ENCODE data around the gene MOSPD3.
"Not testable (repeated sequence)": the region's sequence is repeated elsewhere in the genome, so short reads cannot be mapped to it uniquely, and the experiment has no call there.

Gene MOSPD3

GRCh38 chr7:100611983-100612729 lies at the start of gene MOSPD3:
TSS of gene MOSPD3 (plus strand) at chr7:100612540. CDS start at chr7:100612792, 252 bp downstream.
- peak; percentile 99 for DNase-seq (ENCODE audit: low spot score)

DNA sequence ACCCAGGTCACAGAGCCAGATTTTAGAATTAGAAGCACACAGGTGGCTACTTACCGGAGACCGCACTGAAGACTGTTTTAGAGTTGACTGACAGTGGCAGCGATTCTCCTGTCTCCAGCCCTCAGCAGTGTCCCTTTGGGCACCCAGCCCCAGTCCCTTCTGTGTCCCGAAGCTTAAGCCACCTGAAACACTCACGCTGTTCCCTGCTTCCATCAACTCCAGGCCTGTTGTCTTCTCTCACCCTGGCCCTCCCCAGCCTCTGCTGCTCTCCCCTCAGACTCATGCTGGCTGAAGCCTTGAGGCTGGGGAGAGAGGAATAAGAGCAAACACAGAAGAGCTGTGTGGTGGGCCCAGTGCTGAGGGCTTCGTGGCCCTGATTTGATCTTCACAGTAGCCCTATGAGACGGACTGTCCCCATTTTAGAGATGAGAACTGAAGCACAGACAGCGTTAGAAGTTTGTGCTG lies 49.2 kb upstream of the MOSPD3 start:
- no peak for DNase-seq (ENCODE audit: low spot score)

- peak; percentile 58 for DNase-seq (ENCODE audit: low spot score)
Measured at GRCh38 chr7:100563809-100564400, 48.4 kb upstream of the MOSPD3 start.

- not testable (repeated sequence) for DNase-seq (ENCODE audit: low spot score)
Measured at GRCh38 chr7:100564405-100564804, 47.9 kb upstream of the MOSPD3 start.

GRCh38 chr7:100565133-100565571 lies 47.2 kb upstream of the MOSPD3 start:
- no peak for DNase-seq (ENCODE audit: low spot score)

DNA sequence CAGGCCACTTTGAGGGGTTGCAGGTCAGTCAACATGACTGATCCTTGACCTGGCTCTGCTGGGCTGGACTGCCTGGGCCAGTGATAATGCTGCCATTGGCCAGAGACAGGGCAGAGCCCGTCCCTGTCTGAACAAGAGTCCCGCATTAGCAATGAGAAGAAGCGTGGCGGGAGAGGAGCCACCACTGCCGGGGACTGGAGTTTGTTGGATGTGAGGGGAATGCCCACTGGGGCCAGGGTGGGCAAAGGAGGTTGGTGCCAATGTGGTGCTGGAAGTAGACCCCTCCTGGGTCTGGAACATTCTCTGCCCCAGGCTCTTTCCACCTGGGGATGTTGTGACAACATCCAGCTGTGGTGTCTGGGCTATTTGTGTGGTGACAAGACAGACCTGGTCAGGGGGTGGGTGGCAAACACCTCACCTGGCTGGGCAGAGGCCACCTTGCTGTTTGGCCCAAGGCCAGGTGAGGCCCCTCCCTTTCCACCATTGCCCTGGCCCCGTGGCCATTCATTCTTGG lies 46.3 kb upstream of the MOSPD3 start:
- DNase-seq (ENCODE audit: low spot score) = no peak

GRCh38 chr7:100567031-100567730 lies 45.2 kb upstream of the MOSPD3 start:
- DNase-seq (ENCODE audit: low spot score) = no peak

DNA sequence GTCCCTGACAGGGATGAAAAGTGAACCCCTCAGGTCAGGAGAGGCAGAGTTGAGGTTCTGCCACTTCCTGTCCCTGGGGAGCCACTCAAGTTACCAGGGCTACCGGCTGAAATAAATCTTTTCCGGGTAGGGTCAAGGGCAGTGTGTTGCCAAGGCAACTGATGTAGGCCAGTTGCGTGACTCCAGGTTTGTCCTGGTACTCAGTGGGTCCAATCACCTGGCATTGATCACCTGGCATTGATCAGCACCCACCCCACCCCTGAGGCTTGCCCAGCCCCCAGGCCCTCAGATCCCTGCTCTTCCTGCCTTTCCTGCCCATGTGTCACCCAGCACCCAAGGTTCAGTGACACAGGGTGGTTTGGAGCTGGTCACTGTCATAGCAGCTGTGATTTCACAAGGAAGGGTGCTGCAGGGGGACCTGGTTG lies 44.6 kb upstream of the MOSPD3 start:
- no peak for DNase-seq (ENCODE audit: low spot score)

DNA sequence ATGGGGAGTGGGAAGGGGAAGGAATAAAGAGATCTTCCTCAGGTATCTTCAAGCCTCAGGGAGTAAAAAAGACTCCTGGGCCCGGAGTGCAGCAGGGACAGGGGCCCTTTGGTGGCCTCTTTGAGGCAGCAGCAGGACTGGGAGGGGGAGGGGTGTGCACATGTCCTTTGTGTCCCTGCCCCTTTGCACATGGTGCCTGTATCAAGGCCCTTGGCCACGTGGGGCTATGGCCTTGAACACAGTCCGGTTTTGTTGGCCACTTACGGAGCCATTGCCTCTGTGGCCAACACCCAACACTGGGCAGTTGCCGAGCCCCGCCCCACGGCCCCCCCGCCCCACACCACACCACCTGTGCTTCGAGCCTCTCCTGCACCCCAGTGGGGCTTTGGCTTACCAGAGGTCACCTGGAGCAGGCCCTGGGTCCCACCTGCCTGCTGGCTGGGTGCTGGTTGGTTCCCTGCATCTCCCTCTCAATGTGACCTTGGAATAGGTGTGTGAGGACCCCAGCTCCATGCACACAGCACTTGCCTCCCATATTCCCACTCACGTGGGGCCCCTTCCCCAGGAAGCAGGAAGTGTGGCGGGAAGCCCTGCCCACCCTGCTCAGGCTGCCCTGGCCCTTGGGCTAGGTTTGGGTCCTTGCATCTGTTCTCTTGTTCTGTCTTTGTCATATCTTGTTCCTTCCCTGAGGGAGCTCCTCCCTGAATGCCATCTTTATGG lies 44.0 kb upstream of the MOSPD3 start:
- DNase-seq (ENCODE audit: low spot score) = no peak

DNA sequence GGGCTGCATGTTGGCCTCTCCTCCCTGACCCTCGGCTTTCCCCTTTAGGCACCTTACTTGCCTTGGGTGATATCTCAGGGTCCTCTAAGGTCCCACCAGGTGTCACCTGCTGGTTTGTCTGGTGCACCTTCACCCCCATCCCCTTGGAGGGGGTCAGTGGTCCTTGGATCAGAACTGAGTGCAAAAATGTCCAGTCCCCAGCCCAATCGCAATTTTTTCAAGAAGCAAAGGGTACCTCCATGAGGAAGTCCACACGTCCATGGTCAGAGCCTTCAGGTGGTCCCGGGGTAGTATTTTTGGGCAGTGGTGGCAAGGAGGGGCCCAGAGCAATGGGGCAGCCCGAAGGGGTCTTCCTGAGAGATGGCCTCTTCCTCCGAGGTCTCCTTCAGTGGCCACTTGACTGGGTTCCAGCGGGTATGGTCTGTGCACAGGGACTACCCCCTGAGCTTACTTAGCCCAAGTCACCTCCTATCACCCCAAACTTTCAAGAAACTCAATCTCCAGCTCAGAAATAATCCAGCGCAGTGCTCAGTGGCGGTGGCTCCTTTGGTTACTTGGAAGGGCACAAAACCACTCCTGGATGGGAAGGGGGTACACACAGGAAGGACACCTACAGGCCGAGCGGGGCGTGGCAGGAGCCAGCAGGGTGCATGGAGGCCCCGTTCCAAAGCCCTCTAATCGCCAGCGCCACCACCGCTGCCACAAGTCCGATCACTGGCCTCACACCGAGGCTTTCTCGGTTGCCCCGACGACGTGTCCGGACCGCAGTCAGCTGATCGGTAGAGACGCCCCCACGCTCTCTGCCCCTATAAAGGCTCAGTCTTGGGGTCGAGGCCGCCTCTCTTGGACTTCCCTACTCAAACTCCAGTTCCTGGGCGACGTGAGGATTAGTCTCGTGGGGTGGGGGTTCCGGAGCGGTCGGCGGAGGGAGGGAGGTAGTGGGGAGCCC lies 43.2 kb upstream of the MOSPD3 start:
- no peak for DNase-seq (ENCODE audit: low spot score)

GRCh38 chr7:100570954-100571828 lies 41.1 kb upstream of the MOSPD3 start:
- no peak for DNase-seq (ENCODE audit: low spot score)

DNA sequence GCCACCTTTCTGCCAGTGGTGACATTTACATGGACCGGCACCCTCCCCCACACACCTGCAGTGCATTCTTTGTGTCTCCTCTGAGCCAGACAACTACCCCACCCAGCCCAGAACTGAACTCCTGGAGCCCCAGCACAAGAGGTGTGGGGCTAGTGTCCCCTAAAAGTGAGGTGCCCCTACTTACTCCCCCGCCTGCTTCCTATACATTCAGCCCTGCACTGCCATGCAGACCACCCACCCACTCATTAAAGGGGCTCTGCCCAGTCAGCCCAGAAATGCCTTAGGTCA lies 40.6 kb upstream of the MOSPD3 start:
- no peak for DNase-seq (ENCODE audit: low spot score)

DNA sequence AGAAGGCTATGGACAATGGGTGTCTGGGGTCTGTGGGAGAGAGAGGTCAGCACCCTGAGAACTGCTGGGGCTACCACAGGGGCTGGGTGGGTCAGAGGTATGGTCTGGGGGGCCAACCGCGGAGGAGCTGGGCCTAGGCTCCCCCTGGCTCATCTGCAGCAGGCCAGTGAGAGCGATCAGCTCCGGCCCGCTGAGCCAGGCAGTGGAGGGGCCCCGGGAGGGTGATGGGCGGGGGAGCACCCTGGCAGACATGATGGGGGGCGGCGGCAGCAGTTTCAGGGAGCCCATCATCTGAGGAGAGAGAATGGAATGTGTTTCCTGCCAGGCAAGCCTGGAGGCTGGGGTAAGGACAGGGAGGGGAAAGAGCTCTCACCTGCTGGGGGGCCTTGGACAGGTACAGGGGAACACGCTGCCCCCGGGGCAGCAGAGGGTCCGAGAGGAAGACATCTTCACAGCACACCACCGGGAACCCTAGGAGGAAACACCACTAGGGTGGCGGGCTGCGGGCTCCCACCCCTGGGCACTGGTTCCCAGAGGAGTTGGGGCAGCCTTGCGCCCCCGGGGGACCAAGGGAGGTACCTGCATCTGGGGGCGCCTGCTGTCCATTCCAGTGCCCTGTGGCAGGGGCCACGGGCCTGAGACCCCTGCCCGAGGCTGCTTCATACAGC lies 39.9 kb upstream of the MOSPD3 start:
- DNase-seq (ENCODE audit: low spot score) = no peak

DNA sequence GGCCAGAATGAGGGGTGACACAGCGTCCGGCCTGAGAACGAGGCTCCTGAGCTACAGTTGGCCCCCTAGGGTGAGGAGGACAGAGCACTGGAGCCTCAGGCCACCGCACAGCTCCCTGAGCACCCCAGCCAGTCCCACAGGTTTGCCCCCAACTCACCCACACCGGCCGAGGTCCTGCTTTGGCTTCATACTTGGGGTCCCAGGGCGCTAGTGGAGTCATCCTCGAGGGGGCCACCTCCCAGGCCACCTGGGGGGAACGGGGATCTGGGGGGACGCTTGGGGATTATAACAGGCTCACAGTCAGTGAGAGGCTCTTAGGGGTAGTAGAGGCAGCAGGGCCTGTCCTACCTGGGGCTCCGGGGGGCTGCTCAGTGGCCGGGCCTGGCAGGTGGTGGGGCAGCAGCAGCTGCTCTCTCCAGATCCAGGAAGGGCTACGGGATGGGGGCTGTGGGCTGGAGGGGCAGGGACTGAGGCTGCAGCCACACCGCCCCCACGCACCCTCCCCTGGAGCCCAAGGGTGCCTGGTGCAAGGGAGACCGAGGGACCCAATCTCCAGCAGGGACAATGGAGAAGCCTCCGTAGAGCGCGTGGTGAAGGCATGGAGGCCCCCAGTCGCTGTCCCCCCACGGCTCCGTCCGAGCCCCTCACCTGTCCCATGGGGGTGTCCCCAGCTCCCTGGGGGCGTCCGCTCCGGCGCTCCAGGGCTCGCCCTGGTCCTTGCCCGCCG lies 39.2 kb upstream of the MOSPD3 start:
- DNase-seq (ENCODE audit: low spot score) = no peak

DNA sequence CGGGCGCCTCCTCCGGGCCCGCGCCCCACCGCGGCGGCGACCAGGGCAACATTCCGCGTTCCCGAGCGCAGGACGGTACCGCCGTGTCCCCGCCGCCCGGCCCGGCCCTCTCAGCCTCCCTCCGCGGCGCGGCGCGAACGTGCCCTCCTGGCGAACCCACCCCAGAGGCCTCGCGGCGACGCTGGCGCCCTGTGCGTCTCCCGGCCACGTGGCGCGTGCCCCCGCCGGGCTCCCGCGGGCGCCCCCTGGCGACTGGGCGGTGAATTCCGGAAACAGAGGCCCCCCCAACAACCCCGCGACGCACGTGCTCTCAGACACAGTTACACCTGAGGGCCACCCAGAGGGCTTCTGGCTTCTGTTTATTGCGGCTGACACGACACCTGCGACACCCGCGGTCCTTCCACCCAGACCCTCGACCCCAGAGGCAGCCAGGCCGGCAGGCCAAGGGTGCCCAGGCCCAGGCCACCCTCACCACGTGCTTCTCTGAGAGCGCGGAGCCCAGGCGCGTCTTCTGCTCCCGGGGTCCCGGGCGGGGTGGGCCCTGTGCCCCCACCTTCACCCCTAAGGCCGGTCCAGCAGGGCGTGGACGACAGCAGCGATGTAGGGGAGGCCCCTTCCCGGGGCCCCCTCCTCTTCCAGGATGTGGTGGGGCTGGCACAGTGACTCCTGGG lies 38.5 kb upstream of the MOSPD3 start, which contains the start of gene SAP25:
Gene SAP25, minus strand, starts transcription at position 210 of the 671 bp plus-strand sequence. Its CDS starts 158 bp downstream, at position 52.
- DNase-seq (ENCODE audit: low spot score) = no peak

DNA sequence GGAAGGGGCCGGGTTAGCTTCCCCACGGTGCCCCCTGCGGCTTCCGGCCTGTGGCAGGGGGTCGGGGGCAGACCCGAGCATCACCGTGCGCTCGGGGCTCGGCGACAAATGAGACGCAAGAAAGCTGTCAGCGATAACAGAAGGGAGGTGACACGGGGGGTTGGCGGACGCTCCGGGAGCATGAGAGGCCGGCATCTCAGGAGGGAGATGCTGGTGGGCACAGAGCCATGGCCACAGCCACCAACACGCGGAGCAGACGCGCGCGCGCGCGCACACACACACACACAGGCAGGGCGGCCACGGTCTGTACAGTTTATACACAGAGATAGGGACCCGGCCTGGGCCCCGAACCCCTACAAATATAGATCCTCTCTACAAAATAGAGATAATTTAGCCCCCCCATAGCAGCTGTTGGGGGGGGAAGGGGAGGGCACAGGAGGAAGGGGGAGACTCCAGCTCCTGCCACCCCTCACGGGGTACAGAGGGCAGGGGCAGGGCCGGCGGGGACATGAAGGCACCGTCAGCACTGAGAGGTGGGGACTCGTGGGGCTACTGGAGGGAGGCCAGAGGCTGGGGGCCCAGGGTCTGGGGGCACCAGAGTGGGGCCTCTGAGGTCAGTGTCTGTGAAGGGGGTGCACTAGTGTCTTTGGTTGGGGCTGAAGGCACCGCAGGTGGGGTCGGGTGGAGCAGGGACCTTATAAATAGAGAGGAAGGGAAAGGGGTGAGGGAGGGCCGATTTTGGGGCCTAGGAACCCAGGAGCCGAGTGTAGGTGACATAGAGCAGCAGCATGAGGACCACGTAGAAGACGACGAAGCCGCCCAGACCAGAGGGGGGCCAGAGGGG lies 37.8 kb upstream of the MOSPD3 start:
- no peak for DNase-seq (ENCODE audit: low spot score)

DNA sequence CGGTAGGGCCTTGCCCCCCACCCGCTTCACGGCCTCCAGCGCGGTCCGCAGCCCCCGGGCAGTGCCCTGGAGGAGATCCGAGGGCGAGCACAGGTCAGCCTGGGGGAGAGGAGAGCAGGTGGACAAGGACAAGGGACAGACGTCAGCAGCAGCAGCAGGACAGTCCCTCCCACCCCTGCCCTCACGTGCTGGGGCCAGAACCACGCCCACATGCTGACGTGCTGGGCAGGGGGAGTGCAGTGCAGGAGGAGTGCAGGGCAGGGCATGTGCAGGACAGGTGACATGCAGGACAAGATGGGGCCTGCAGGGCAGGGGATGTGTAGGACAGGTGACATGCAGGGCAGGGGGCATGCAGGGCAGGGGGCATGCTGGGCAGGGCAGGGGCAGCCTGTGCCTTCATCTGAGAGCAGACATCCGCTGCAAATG lies 37.1 kb upstream of the MOSPD3 start:
- no peak for DNase-seq (ENCODE audit: low spot score)

All from kidney tubule cell (primary cell).